Measurements from ENCODE around the gene GNB4. TPM values are rescaled to one million over a fixed set of nuclear protein-coding genes. Genes with fewer than 3 reads are reported as not detected.

GNB4 gene
- total RNA-seq, 1 experiment from 2014 or later = 83.3 TPM

DNA sequence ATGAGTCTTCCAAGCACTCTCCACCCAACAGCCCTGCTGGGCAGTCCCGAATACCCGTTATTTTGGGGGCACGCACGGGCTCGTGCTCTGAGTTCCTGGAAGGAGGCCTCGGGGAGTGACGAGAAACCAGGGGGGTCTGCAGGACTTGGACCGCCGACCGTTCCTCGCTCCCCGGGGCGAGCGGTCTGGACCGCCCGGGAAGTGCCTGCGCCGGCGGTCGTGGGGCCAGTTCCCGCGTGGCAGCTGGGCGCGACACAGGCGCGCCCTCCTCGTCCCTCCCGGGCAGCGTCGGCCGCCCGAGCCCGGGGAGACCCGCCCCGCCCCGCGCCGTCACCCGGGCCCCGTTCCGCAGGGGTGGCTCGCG lies 387 bp downstream of the GNB4 start:
- H3K27me3 ChIP-seq (replicated peaks; ENCODE audit: insufficient read depth, low read depth, low read length, poor library complexity) = no peaks in the 10 kb centered on the region
- BruUV-seq (replicated peaks) = no TSS peak
- H3K4me3 ChIP-seq (ENCODE audit: low read depth, low read length, poor library complexity, severe bottlenecking) = peak overlapping the region; percentile 65
- peak; percentile 56 for DNase-seq (ENCODE audit: low spot score)
- ChIA-PET POLR2A (ENCODE audit: low non-redundant PET) (interaction anchor here (1.0 kb wide), 1 partner anchor 112 kb away, joined by 4 read pairs; the partner anchor contains the start of gene ACTL6A), CTCF (no interaction called here)
- intact Hi-C loops (cut with micrococcal nuclease; ENCODE audit: unreplicated experiment) = loop anchor here (1.0 kb wide), 1 partner anchor 108 kb away; no protein-coding TSS in a partner anchor
- H3K9me3 ChIP-seq (ENCODE audit: low read depth, low read length, poor library complexity, severe bottlenecking) = no peaks in the 10 kb centered on the region
- H3K27ac ChIP-seq (ENCODE audit: low read depth, low read length, poor library complexity, severe bottlenecking) = peak overlapping the region; percentile 94
- H3K4me1 ChIP-seq (ENCODE audit: insufficient read depth, low read length, poor library complexity, severe bottlenecking) = peaks cover 43% of the 10 kb centered on the region
- TF ChIP-seq, protein P1, sequence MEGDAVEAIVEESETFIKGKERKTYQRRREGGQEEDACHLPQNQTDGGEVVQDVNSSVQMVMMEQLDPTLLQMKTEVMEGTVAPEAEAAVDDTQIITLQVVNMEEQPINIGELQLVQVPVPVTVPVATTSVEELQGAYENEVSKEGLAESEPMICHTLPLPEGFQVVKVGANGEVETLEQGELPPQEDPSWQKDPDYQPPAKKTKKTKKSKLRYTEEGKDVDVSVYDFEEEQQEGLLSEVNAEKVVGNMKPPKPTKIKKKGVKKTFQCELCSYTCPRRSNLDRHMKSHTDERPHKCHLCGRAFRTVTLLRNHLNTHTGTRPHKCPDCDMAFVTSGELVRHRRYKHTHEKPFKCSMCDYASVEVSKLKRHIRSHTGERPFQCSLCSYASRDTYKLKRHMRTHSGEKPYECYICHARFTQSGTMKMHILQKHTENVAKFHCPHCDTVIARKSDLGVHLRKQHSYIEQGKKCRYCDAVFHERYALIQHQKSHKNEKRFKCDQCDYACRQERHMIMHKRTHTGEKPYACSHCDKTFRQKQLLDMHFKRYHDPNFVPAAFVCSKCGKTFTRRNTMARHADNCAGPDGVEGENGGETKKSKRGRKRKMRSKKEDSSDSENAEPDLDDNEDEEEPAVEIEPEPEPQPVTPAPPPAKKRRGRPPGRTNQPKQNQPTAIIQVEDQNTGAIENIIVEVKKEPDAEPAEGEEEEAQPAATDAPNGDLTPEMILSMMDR (conservative IDR thresholded peaks at IDR 0.05; ENCODE audit: low read depth, low read length) = no peak
- TF ChIP-seq EZH2 (IDR thresholded peaks at IDR 0.05; ENCODE audit: borderline replicate concordance, low read depth, low read length, poor library complexity, severe bottlenecking) = no peak
- no peaks in the 10 kb centered on the region for H3K36me3 ChIP-seq (ENCODE audit: insufficient read depth, low read length, poor library complexity, severe bottlenecking)

DNA sequence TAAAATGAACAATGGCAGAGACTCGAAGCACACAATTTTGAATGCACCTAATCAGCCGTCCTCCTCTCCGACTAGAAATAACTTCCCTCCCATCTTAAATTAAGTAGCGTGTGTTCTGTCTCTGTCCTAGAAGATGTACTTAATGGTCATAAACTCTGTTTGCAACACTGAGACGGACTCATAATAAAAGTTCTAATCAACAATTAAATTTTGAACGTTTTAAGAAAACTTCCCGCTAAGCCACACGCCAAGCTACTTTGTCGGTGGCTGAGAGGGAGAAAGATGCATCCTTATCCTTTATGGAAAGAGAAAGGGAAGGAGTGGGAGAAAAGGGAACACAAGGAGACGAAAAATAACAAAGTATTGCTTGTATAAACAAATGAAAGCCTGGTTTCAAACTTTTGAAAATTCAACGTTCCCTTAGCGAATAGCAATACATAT lies 989 bp downstream of the GNB4 start:
- intact Hi-C loops (cut with micrococcal nuclease; ENCODE audit: unreplicated experiment) = loop anchor here (1.0 kb wide), 1 partner anchor 109 kb away; no protein-coding TSS in a partner anchor
- BruUV-seq (replicated peaks) = no TSS peak
- TF ChIP-seq EZH2 (IDR thresholded peaks at IDR 0.05; ENCODE audit: borderline replicate concordance, low read depth, low read length, poor library complexity, severe bottlenecking) = no peak
- TF ChIP-seq, protein P1 (conservative IDR thresholded peaks at IDR 0.05; ENCODE audit: low read depth, low read length) = no peak
- H3K27me3 ChIP-seq (replicated peaks; ENCODE audit: insufficient read depth, low read depth, low read length, poor library complexity) = no peaks in the 10 kb centered on the region
- H3K9me3 ChIP-seq (ENCODE audit: low read depth, low read length, poor library complexity, severe bottlenecking) = no peaks in the 10 kb centered on the region
- CTCF ChIA-PET = interaction anchor here (0.6 kb wide), 1 partner anchor 37 kb away, joined by 3 read pairs; no protein-coding TSS in a partner anchor
- POLR2A ChIA-PET (ENCODE audit: low non-redundant PET) = no interaction called here
- peak overlapping the region; percentile 65 for H3K4me3 ChIP-seq (ENCODE audit: low read depth, low read length, poor library complexity, severe bottlenecking)
- H3K4me1 ChIP-seq (ENCODE audit: insufficient read depth, low read length, poor library complexity, severe bottlenecking) = peaks cover 45% of the 10 kb centered on the region
- peak overlapping the region; percentile 94 for H3K27ac ChIP-seq (ENCODE audit: low read depth, low read length, poor library complexity, severe bottlenecking)
- DNase-seq (ENCODE audit: low spot score) = peak; percentile 23
- H3K36me3 ChIP-seq (ENCODE audit: insufficient read depth, low read length, poor library complexity, severe bottlenecking) = no peaks in the 10 kb centered on the region

DNA sequence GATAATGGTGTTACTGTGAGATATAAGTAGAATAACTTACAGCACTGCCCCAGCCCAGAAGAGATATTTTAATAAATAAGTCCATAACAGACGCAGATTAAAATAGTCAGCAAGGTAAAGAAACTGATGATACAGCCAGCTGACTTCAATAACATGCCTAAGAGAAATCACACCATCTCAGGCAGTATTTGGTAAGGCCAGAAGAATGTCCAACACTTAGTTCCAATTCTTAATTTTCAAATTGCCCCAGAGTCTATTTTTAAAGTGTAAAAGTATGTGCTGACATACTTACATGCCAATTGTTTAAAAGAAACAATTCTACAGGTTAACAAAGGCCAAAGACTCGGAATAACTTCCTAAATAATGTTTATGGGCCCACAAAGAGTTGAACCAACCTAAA lies 1.6 kb downstream of the GNB4 start:
- ChIA-PET CTCF (interaction anchor here (0.6 kb wide), 1 partner anchor 37 kb away, joined by 3 read pairs; no protein-coding TSS in a partner anchor), POLR2A (ENCODE audit: low non-redundant PET) (no interaction called here)
- DNase-seq (ENCODE audit: low spot score) = no peak
- intact Hi-C loops (cut with micrococcal nuclease; ENCODE audit: unreplicated experiment) = loop anchor here (1.0 kb wide), 1 partner anchor 110 kb away; no protein-coding TSS in a partner anchor
- Histone ChIP-seq H3K27me3 (replicated peaks; ENCODE audit: insufficient read depth, low read depth, low read length, poor library complexity) (no peaks in the 10 kb centered on the region), H3K4me3 (ENCODE audit: low read depth, low read length, poor library complexity, severe bottlenecking) (peak overlapping the region; percentile 65), H3K4me1 (ENCODE audit: insufficient read depth, low read length, poor library complexity, severe bottlenecking) (peaks cover 45% of the 10 kb centered on the region), H3K36me3 (ENCODE audit: insufficient read depth, low read length, poor library complexity, severe bottlenecking) (no peaks in the 10 kb centered on the region), H3K27ac (ENCODE audit: low read depth, low read length, poor library complexity, severe bottlenecking) (peak overlapping the region; percentile 94), H3K9me3 (ENCODE audit: low read depth, low read length, poor library complexity, severe bottlenecking) (no peaks in the 10 kb centered on the region)
- BruUV-seq (replicated peaks) = no TSS peak
- TF ChIP-seq, protein P1 (conservative IDR thresholded peaks at IDR 0.05; ENCODE audit: low read depth, low read length) = no peak
- TF ChIP-seq EZH2 (IDR thresholded peaks at IDR 0.05; ENCODE audit: borderline replicate concordance, low read depth, low read length, poor library complexity, severe bottlenecking) = no peak
